Activated CD4-positive, alpha-beta T cell treated with anti-CD3 and anti-CD28 coated beads, Interleukin-2, amount 50 U/mL, for 1 hour (primary cell): ENCODE measurements around the gene RAP1A.
A peak's percentile ranks its signal among the peaks of the same experiment; 100 is the strongest.
"Not testable (repeated sequence)": the region's sequence is repeated elsewhere in the genome, so short reads cannot be mapped to it uniquely, and the experiment has no call there.

ENCODE experiments used
- DNase-seq: peaks from one replicate; pipeline ENCODE4 v3.0.0-alpha.2; 2020

RAP1A gene

DNA sequence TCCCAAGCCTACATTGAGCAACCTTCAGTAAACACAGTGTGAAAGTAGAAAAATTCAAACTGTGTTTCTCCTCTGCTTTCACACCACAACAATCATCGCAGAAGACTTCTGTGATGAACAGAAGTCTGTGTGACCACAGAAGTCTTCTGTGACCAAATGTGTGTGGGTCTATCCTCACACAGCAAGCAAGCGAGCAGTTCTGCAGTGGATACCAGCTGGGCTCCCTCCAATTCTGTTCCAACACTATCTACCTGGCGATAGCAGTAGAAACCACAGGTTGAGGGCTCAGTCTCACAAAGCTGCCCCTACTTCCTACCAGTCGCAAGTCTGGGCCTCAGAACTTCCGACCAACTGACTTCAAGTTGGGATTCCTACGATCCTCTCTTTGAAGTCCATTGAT is 21.0 kb upstream of the RAP1A start:
- DNase-seq: no peak

GRCh38 chr1:111599781-111600693 is 19.6 kb upstream of the RAP1A start:
- DNase-seq: no peak

GRCh38 chr1:111600886-111601386 is 18.7 kb upstream of the RAP1A start:
- DNase-seq: no peak

GRCh38 chr1:111602302-111602701 is 17.3 kb upstream of the RAP1A start:
- DNase-seq: no peak

- no peak for DNase-seq
Observed at GRCh38 chr1:111602974-111603373, 16.6 kb upstream of the RAP1A start.

DNA sequence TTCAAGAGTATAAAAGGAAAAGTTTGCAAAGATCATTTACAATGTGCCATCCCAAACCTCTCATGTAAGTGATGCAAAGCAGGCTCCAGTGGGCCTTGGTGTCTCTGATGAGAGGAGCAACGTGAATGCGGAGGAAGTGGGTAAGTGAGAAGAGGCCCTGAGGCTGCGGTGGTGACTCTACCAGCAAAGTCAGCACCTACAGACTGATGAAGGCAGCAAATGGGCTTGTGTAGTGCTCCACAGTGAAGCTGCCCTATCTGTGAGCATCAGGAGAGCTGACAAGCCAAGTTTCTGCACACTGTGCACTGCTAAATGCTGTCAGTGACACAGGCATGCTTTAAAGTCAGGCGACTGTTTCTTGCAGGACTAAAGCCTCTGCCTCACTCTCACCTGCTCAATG is 15.6 kb upstream of the RAP1A start:
- DNase-seq: peak; percentile 69

DNA sequence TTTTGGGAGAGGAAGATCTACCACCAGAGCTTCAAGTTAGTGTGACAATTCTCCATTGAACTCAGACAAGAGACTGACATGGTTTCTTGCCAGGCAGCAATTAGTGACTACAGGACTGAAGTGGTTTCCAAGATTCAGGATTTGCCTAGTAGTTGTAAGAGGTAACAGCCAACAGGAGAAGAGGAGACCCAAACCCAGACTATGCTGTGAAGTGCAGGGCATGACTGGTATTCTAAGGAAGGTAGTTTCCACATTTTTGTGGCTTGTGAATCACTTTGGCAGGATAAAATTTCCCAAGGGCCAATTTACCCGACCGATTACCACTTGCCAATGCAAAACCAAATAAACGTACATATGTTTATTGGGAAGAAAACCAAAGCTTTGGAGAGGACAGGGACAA is 14.7 kb upstream of the RAP1A start:
- no peak for DNase-seq

GRCh38 chr1:111605576-111605975 is 14.0 kb upstream of the RAP1A start:
- no peak for DNase-seq

GRCh38 chr1:111606457-111607215 is 13.0 kb upstream of the RAP1A start:
- DNase-seq: not testable (repeated sequence)

DNA sequence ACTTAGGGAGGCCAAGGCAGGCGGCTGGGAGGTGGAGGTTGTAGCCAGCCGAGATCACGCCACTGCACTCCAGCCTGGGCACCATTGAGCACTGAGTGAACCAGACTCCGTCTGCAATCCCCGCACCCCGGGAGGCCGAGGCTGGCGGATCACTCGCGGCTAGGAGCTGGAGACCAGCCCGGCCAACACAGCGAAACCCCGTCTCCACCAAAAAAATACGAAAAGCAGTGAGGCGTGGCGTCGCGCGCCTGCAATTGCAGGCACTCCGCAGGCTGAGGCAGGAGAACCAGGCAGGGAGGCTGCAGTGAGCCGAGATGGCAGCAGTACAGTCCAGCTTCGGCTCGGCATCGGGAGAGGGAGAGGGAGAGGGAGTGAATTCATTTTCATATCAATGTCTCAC is 11.1 kb upstream of the RAP1A start:
- not testable (repeated sequence) for DNase-seq

GRCh38 chr1:111611986-111612385 is 7.6 kb upstream of the RAP1A start:
- no peak for DNase-seq

DNA sequence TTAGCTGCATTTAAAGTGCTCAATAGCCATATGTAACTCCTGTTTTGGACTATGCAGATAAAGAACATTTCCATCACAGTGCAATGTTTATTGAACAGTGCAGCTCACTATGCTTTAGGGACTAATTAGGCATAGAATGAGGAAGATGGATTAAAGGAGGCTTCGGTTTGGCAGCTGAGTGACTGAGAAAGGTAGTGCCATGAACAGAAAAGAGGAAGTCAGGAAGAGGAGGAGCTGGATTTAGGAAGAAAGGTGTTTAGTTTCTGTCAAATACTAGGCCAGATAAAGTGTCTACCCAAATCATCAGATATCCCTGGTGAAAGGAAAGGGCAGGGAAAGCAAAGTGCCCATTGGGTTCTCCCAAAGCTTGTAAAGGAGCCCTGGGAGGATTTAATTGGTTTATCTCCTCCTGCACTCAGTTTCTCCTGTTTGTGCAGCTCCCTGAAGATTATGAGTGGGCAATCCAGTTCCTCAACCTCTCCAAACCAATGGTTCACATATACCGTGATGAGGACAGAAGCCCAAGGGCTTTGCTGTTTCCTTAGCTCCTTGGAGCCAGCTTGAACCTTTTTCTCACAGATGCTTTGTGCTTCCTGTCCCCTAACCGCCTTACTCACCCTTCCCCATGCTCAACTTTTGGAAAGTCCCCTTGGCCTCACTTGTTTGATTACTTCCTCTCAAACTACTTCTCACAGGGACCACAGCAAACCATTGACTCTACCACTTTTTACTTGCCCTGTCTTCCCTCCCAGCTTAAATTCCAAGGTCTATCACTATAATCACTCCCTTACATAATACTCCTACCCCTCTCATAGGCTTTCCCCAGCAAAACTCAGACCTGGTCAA is 3.5 kb upstream of the RAP1A start:
- no peak for DNase-seq

DNA sequence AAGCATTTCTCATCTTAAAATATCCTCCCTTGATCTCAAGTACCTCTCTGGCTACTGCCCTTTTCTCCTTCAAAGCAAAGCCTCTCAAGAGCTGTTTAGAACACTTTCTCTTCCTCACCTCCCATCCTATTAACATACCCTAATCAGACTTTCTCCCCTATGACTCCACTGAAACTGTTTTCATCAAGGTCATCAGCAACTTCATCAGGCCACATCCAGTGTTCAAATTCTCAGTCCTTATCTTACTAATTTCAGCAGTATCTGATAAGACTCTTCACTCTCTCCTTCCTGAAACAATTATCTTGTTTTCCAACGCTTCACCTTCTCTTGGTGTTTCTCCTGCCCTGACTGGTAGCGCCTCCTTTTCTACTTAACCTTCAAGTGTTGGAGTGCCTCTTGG is 1.5 kb upstream of the RAP1A start:
- no peak for DNase-seq

DNA sequence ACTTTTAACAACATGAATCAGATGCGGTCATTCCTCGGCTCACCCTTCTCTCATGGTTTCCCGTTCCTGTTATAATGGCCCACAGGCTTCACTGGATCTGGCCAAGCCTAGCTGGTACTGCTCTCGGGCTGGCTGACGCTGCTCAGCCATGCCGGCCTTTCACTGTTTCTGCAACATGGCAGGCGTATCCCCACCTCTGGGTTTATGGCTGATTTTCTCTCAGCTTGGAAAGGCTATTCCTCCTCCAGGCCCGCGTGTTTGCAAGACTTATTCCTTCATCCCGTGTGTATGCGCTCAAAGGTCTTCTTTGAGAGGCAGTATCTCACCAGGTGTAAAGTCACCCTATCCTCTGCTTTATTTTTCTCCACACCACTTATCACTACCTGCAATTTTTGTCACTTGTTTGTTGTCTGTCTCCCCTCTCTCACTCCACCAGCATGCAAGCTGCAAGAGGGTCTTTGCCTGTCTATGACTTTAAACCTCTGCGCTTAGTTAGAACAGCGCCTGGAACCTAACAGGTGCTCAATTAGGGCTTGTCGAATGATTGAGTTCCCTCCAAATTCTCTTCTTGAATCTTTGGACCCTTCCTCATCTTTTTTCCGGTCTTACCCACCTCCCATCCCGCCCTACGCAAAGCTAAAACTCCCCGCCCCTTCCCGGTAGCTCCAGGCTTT is 491 bp upstream of the RAP1A start:
- no peak for DNase-seq

DNA sequence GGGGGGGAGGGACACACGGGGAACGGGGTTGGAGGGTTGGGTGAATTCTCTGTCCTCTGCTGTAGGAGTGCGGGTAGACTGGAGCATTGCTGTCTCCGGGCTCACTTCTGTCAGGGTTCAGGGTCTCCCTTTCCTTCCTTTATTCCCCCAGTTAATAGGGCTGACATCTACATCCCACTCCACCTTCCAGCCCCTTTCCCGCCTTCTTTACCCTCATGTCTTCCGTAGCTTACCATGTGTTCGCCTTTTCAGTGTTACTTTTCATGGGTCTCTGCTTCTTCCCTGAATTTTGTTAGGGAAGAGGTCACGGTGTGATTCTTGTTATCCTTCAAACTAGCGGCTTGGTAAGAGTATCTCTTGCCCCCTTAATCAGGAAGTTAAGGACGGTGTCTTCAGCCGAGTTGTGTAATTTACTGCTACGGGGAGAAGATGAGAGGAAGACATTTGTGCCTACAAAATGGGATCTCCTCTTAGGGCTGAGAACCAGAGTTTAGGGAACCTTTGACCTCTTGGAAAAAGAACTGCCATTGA is 917 bp downstream of the RAP1A start:
- no peak for DNase-seq

DNA sequence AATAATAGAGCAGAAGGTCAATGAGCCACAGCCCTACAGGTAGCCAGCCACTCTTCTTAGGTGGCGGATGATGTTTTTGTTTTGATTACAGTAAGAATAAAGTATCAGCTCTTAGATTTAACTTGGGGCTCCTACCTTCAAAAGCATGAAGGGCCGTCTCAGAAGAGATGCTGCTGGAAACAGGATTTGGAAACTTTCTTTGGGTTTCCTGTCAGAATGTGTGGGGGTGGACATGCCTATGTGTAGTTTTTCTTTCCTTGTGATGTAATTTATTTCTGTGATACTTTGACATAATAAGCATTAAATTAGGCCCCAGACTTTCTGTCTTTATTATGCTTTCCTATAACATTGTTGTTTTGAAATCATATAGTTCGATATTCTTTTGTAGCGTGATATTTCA is 1.5 kb downstream of the RAP1A start:
- no peak for DNase-seq

GRCh38 chr1:111622166-111622565 is 2.6 kb downstream of the RAP1A start:
- DNase-seq: no peak

DNA sequence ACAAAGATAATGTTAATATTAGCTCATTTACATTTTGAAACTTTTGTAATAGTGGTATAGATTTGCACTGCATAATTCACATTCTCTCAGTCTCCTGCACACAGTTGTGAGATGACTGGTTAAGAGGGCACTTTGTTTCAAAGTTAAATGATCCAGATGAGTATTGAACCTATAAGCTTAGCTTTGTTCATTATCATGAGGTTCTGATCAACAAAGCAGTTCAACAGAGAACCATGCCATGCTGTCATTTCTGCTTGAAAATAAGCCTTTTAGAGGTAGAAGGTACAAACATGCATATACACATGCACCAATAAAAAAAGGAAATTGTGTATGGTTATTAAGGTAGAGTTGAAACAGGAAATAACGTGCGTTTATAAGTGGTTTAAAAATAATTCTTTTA is 4.8 kb downstream of the RAP1A start:
- DNase-seq: no peak

- DNase-seq: no peak
Observed at GRCh38 chr1:111625276-111625675, 5.7 kb downstream of the RAP1A start.

GRCh38 chr1:111628153-111628552 is 8.6 kb downstream of the RAP1A start:
- DNase-seq: no peak

- no peak for DNase-seq
Observed at GRCh38 chr1:111629190-111629954, 9.8 kb downstream of the RAP1A start.
